HUDEP-2 (cell line): ENCODE measurements around the gene OPCML.

Experiments used
- DNase-seq, 76 experiments: peaks; one replicate each; lab custom pipeline; 2025; ENCODE audit not compliant: unreplicated experiment in 76 of 76; lab: John Stamatoyannopoulos, UW

Gene OPCML

DNA sequence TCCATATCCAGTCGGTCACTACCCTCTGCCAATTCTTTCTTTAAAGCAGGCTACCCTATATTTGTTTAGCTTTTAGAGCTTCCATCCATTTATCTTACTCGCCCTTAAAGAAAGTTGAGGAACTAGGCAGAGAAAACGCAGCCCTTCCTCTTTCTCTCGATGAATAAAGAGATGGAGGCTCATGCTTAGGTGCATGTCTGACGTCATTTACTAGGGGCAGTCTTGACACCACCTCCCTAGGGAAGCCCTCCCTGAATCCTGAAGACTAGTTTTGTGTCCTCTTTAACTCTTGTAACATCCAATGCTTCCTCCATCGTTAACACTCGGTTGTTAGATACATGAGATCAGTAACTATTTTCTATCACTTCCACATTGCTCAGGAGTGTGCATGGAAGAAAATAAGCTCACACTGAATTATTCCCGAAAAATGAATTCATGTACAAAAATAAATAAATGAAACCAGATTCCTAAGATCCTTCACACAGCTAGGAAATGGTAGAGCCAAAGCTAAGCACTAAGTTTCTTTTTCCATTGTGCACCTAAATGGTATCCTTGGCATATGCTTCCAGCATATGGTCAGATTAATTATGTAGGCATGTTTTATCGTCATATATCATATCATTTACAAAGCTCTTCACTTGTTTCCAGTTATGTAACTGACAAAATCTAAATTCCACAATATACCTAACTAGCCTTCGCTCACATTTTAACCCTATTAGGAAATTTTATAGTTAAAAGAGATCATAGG lies 291.2 kb downstream of the OPCML start:
- DNase-seq, result no peak

GRCh38 chr11:133239575-133239974 lies 292.7 kb downstream of the OPCML start:
- no peak for DNase-seq

GRCh38 chr11:133238495-133238894 lies 293.8 kb downstream of the OPCML start:
- DNase-seq, result no peak

- DNase-seq, result no peak
Observed at GRCh38 chr11:133238027-133238426, 294.3 kb downstream of the OPCML start.

DNA sequence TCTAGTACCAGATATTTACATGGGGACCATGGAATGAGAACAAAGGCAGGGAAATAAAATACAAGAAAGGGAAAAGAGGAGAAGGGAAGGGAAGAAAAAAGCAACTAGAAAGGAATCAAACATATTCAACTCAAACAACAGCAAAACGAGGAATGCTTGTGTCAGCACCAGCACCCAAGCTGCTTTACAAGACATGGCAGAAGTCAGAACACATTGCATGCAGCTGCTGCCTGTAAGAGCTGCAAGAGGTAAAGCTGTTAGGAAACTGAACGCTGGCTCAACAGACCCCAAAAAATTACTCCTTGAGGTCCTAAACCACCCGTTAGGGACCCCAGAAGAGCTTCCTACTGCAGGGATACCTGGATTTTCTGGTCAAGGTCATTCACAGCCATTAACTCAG lies 296.9 kb downstream of the OPCML start:
- DNase-seq, result no peak

- no peak for DNase-seq
Observed at GRCh38 chr11:133234883-133235282, 297.4 kb downstream of the OPCML start.

GRCh38 chr11:133232665-133233064 lies 299.6 kb downstream of the OPCML start:
- no peak for DNase-seq

DNA sequence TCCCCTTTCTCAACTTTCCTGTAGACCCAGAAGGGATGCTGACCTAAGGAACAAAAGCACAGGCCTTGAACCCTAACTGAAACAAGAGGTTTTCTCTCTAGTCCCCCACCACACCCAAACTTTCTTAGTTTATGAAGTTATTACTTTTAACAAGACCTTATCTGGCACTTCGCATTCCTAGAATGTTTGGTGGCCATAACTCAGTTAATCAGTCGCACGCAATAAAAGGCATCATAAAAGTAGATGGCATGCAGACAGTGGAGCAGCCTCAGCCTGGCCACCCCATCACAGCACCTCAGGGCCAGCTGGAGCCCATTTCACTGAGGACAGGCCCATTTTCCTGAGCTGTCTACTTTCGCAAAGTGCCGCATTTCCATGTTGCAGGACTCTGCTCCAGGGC lies 301.9 kb downstream of the OPCML start:
- no peak for DNase-seq

DNA sequence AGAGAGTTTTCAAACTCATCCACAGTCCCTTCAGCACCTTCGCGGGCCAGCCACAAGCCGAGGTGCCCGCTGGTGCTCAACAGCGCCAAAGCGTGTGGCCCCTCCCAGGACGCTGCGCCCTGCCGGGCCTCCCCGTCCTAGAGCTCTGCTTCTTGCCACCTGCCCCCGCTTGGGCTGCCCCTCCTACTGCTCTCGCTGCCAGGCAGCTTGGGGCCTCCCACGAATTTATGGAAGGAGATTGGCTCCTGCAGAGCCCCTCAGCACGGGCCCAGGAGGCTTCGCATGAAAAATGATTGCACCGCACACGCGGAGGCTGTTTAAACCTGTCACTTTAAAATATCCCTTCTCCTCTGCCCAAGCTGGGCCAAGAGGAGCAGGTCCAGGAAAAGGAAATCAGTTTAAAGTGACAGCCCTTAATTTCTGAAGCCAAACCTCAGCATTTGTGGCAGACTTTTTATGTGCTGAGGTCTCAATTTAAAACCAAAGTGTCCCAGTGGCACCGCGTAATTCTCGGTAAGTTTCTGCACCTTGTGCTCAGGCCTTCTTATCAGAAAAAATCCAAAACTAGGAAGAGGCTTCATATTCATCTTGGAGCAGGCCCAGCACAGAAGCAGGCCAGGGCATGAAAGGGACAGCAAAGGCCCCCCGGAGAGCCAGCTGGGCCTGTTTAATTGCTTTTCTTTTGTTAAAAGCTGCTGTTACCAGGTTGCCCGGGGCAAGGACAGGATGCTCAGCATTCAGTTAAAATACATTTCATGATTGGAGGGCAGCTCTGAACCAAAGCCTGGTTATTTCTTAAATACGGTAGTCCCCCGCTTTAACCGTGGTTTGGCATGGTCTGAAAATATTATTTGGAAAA lies 303.6 kb downstream of the OPCML start:
- no peak for DNase-seq

DNA sequence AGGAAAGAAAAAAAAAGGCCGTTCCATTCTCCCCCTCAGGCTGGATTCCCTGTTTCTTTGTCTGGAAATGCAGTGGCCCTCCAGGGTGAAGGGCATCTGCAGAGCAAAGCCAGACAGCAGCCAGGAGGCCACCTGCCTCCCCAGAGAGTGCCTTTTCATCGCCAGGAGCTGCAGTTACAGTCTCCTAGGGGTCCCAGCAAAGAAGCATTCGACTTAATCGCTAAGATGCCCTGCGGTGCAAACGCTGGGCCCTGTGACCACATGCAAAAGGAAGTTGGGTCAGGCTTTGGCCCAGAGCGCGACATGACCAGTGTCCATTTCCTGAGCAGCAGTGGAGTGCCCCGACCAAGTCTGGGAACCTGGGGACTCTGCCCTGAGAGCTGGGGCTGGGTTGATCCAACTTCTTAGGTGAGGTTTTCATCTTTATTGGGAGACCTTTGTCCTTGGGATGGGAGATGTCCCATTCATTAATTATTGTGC lies 304.6 kb downstream of the OPCML start:
- DNase-seq, result no peak

- DNase-seq, result no peak
Observed at GRCh38 chr11:133224271-133224670, 308.0 kb downstream of the OPCML start.

DNA sequence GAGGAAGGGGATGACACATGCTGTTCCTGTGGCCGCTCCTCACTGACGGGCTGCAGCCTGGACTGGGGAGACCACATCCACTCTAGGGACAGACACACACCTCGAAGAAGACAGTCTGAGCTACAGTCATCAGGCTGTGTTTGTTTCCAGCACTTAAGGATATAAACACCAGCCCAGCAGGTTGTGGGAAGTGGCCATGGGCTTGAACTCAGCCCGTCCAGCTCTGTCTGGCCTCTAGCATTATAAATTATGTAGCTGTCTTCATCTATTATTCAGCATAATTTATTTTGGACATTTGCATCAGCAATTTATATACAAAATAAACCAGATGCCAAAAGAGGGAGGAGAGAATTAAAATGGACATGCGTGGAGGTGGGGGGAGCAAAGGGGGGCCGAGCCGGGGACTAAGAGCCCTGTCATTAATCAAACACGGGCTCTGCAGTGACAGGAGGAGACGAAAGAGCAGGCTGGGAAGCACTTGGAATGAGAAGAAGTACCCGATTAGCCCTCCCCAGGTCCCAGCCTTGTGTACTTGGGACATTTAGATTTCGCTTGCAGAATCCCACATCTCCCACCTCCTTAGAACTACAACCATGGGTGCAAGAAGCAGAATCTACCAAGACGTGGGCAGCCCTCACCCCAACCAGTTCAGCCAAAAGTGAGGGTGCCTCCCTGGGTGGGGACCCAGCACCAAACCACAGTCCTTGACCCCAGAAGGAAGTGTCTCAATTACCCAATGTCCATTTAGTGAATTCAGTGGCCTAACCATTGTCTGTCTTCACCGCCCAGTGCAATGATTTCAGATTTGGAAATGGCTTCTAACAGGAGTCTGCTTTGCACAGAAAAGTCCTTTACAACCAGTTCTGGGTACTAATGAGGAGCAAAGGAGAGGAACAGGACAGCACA lies 309.6 kb downstream of the OPCML start:
- DNase-seq, result no peak

DNA sequence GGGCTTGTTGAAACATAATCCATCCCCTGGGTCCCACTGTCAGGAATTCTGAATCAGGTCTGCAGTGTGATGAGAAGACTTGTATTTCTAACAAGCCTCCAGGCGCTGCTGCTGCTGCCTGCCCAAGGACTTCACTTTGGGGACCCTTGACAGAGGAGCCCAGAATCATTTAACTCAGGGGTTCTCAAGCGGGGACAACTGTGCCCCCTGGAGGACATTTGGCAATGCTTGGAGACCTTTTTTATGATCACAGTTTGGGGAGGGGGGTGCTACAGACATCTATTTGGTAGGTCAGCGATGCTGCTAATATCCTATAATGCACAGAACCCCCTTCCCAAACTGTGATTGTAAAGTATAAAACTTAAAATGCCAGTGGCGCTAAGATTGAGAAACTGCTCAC lies 312.8 kb downstream of the OPCML start:
- DNase-seq, result peak in 1 of 76 experiments; percentile 1

DNA sequence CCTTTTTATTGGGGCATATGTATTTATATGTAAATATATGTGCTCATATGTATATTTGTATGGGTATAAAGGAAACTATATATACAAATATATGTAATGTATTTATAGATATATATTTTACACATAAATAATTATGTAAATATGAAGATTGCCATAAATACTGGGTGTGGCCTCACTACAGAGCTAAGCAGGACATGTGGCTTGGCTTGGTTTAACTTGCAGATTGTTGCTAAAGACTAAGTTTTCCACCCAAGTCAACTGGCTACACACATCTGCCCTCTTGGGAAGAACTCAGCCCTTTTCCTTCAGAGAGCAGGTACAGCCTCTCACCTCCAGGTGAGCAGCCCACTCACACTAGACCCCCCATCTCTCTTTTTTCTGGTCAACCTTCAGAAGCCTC lies 315.5 kb downstream of the OPCML start:
- DNase-seq, result no peak

- DNase-seq, result no peak
Observed at GRCh38 chr11:133215596-133216230, 316.6 kb downstream of the OPCML start.

GRCh38 chr11:133214646-133215045 lies 317.7 kb downstream of the OPCML start:
- no peak for DNase-seq

DNA sequence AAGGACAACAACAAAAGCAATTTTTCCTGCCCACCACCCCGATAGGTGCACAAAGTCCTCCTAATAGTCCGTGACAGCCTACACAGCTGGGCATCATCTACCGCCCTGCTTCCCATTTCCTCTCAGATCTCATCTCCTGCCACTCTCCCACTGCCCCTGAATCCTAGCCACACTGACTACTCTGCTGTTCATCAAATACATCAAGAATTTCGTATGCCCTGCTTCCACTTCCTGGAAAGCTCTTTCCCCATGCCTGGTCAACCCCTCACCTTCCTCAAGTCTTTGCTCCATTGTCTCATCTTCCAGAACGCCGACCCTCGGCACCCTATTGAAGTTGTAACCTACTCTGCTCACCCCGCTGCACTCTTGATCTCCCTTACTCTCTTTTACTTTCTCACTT lies 320.1 kb downstream of the OPCML start:
- no peak for DNase-seq

DNA sequence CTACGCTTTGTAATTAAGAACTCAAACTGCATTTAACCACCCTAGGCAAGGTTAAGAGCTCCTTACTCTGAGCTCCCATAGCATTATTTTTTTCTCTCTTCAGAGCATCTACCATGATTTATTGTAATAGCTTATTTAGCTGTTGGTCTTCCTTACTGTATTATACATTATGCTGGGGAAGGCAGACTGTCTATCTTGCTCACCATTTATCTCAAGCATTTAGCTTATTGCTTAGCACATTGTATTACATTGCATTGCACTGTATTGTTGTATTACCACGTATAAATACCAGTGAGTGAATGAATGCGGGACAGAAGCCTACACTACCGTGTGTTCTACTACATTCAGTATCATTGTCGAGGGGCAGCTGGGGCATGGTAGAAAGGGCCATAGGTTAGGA lies 324.3 kb downstream of the OPCML start:
- DNase-seq, result no peak

GRCh38 chr11:133206313-133207005 lies 325.8 kb downstream of the OPCML start:
- no peak for DNase-seq

- DNase-seq, result no peak
Observed at GRCh38 chr11:133204158-133204557, 328.1 kb downstream of the OPCML start.
